ENCODE results near the gene PLEKHN1.
A peak's percentile ranks its signal among the peaks of the same experiment; 100 is the strongest.

The PLEKHN1 gene

GRCh38 chr1:929712-930632 lies 36.3 kb upstream of the PLEKHN1 start:
- no peak for DNase-seq

- DNase-seq, result no peak
These were observed 35.6 kb upstream of the PLEKHN1 start for GRCh38 chr1:930633-931138.

- no peak for DNase-seq
These were observed 34.7 kb upstream of the PLEKHN1 start for GRCh38 chr1:931380-932172.

GRCh38 chr1:932173-932510 lies 34.1 kb upstream of the PLEKHN1 start:
- DNase-seq, result no peak

DNA sequence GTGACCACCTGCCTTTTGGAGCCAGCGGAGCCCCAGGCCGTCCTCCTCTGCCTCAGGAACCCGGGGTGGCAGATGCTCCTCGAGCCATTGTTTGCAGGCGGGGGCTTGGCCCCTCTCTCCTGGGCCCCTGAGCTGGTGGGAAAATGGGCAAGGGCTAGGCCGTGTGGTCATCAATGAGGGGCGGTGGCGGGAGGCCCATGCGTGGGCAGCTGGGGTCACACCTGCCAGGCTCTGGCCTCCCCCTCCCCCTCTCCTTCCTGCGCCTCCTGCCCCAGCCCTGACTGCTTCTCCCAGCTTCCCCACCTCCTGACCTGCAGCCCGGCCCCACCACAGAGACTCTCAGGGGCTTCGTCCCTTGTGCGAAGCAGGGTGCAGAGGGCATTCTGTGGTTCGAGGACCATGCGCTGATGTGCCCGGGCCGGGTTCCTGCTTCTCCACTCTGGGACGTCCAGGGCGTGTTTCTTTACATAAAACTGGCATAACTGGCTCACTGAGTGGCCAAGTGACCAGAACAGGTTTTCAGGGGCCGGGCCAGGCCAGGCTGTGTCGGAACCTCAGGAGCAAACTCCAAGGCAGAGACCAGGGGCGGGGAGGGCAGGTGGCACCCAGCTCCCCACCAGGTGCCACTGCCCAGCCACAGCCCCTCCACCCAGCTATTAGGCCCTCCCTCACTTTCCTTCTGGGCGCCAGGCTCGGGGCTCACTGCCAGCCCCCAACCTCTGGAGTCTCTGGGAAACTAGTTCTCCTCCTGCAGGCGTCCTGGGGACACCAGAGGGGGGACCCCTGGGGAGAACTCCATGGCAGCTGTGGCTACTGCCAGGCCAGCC lies 33.3 kb upstream of the PLEKHN1 start:
- DNase-seq, result no peak

GRCh38 chr1:933603-933940 lies 32.7 kb upstream of the PLEKHN1 start:
- peak; percentile 34 for DNase-seq

DNA sequence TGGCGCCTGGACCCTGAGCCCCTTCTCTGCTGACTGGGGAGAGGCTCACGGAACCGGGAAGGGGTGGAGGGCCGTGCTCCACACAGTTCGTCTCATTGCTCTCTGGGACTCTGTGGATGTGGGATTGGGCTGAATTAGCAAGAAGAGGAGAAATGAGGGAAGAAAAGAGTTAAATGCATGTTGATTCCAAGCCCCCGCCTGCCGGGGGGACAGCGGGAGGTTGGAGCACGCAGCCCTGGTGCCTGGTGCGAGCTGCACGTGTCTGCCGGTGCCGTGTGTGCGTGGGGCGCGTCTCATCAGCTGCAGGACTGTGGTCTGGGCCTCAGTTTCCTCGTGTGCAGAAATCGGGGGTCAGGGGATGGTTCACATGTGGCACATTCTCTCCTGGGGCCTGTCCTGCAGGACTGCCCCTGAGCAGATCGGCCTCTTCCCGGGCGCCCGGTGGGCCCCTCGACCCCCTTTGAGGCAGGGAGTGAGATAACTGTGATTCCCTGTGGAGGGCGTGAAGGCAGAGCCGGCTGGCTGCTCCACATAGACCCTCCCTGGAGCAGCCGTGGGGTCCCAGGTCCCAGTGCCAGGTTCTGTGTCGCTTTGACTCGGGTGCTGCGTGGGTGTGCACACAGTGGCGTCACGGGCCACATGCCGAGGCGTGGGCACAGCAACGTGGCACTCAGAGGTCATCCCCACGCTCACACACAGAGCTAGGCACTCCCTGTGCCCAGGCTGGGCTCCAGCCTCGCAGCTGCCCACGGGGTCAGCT lies 31.1 kb upstream of the PLEKHN1 start:
- DNase-seq, result no peak

GRCh38 chr1:935751-936231 lies 30.5 kb upstream of the PLEKHN1 start:
- peak; percentile 54 for DNase-seq

DNA sequence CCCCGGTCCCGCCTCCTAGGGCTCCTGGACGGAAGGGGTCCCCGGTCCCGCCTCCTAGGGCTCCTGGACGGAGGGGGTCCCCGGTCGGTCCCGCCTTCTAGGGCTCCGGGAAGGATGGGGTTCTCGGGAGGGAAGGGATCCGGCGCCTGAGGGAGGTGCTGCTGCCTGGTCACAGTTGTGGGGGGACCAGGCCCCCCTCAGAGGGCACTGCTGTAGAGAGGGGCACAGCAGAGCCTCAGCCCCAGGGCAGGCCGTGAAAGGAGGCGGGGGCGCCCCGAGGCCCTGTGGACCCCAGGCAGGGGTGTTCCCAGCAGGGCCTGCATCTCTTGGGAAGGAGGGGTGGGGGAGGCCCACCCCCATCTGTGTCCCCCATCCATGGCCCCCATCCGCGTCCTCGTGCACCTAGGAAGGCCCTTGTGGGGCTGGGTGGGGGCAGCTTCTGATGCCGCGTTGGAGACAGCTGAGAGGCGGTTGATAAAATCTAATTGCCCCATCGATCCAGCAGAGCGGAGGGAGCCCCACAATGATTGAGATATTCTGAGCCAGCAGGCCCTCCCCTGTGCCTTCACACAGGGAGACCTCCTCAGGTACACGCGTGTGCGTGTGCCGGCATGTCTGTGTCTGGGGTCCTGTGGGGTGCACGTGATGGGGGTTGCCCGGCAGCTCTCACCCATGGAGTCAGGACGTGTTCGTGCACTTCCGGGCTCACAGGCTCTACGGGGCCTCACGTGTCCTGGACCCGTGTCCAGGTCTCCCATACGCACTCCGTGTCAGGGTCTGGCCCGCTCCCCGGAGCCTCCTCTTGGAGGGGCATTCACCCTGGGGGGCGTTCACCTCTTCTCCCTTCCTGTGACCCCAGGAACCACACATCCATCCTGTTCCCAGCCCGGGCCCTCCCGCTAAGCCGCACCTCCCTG lies 29.7 kb upstream of the PLEKHN1 start:
- DNase-seq, result no peak

DNA sequence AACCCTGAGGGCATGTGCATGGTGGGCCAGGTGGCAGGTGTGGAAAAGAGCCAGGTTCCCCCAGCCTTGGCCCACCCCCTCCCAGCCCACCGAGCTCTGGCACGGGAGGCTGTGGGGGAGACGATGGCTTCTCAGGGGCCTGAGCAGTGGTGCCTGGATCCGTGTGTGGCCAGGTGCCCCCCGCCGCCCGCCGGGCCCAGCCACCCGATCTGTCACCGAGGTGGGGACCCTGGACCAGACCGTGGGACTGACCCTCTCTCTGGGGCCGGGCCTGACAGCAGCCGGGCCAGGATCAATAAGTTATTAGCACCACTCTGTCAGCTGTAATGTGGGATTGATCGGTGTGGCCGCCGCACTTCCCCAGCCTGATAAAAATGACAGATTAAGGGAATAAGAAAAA lies 28.8 kb upstream of the PLEKHN1 start:
- no peak for DNase-seq

DNA sequence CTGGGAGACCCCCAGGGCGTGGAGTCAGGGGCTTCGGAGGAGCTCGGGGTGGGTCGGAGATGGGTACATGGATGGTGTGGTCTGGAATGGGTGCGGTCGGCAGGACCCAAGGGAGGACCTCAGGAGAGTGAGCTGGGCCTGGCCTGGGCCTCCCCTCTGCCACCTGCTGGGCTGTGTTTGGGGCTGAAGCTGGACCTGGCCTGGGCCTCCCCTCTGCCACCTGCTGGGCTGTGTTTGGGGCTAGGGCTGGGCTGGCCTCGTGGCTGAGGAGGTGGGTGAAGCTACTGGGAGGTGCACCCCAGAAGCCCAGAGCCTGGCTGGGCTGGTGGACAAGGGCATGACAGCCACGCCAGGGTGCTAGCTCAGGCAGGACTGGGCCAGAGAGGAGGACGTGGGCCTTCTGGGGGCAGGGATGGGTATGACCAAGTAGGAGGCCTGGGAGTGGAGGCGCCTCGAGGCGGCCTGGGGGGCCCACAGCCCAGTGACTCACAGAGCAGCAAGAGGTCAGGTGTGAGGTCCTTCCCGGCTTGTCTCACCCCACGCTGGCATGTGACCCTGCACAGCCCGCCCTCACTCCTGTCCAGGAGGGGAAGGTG lies 28.1 kb upstream of the PLEKHN1 start:
- DNase-seq, result no peak

- DNase-seq, result no peak
These were observed 27.4 kb upstream of the PLEKHN1 start for GRCh38 chr1:938711-939489.

DNA sequence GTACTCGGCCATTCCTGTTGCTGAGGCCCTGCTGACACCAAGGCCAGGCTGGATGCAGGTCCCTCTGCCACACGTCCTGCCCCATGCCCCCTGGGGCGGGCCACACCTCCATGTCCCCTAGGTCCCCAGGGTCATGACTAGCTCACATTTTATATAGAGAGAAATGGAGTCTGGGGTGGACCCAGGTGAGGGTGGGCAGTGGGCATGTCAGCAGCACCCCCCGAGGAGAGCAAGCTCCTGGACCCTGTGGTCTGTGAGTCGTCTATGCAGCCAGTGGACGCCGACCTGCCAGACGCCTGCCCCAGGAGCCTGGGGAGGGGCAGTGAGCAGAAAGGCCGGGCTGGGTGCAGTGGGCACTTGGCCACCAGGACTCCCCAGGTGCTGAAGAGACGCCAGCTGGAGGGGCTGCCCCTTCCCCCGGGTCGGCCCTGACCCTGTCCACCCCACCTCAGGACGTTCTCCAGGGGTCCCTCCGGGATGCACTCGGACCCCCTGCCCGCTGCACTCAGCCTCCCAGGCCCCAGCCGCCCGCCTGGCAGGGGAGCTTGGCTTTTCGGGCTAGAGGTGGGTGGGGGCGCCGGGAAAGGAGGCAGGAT lies 26.7 kb upstream of the PLEKHN1 start:
- no peak for DNase-seq

GRCh38 chr1:940107-941014 lies 25.9 kb upstream of the PLEKHN1 start:
- DNase-seq, result no peak

GRCh38 chr1:941015-941587 lies 25.2 kb upstream of the PLEKHN1 start:
- DNase-seq, result no peak

GRCh38 chr1:941588-942383 lies 24.5 kb upstream of the PLEKHN1 start:
- no peak for DNase-seq

DNA sequence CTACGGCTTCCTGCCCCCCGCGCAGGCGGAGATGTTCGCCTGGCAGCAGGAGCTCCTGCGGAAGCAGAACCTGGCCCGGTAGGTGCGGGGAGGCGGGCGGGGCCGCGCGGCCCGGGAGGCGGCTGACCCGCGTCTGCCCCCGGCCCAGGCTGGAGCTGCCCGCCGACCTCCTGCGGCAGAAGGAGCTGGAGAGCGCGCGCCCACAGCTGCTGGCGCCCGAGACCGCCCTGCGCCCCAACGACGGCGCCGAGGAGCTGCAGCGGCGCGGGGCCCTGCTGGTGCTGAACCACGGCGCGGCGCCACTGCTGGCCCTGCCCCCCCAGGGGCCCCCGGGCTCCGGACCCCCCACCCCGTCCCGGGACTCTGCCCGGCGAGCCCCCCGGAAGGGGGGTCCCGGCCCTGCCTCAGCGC lies 23.9 kb upstream of the PLEKHN1 start:
- no peak for DNase-seq

Data from NCI-H524 treated with DMSO at 0.1 percent for 48 hours (cell line).